Measurements from ENCODE around the gene SPDYE11.
"Not testable (repeated sequence)": the region's sequence is repeated elsewhere in the genome, so short reads cannot be mapped to it uniquely, and the experiment has no call there.

The SPDYE11 gene

GRCh38 chr7:73057811-73058210 is at the start of gene SPDYE11:
TSS of gene SPDYE11 (minus strand) at chr7:73057911. CDS start at chr7:73056111, 1,800 bp downstream.
- DNase-seq (ENCODE audit: low read depth): not testable (repeated sequence)

- not testable (repeated sequence) for DNase-seq (ENCODE audit: low read depth)
Observed at GRCh38 chr7:73085938-73086337, 28.2 kb upstream of the SPDYE11 start, which contains the start of gene SPDYE9. TSS of gene SPDYE9 (minus strand) at chr7:73086038. CDS start at chr7:73084238, 1,800 bp downstream.

GRCh38 chr7:73029666-73030065 is 28.0 kb downstream of the SPDYE11 start, which contains the start of gene SPDYE8:
TSS of gene SPDYE8 (minus strand) at chr7:73029766. CDS start at chr7:73027966, 1,800 bp downstream.
- not testable (repeated sequence) for DNase-seq (ENCODE audit: low read depth)

GRCh38 chr7:73006491-73006890 is 51.2 kb downstream of the SPDYE11 start:
- DNase-seq (ENCODE audit: low read depth): not testable (repeated sequence)

GRCh38 chr7:73005693-73006447 is 51.8 kb downstream of the SPDYE11 start:
- DNase-seq (ENCODE audit: low read depth): peak; percentile 64

- DNase-seq (ENCODE audit: low read depth): peak; percentile 39
Observed at GRCh38 chr7:73005356-73005692, 52.4 kb downstream of the SPDYE11 start.

- not testable (repeated sequence) for DNase-seq (ENCODE audit: low read depth)
Observed at GRCh38 chr7:72997887-72998468, 59.7 kb downstream of the SPDYE11 start.
